HepG2 (cell line): ENCODE data around the gene SNX3. TPM values are rescaled to one million over a fixed set of nuclear protein-coding genes. Genes with fewer than 3 reads are reported as not detected.

Experiments
- ATAC-seq: fragments of 200-7000 bp; cut with Tn5 transposase; 3 replicates; pipeline ENCODE4 v1.9.1; 2020; ENCODE audit warnings: mild to moderate bottlenecking, moderate library complexity
- BruUV-seq: library from RNA; stranded (reverse); fragments of 400-500 nt; replicated peaks from 2 replicates; lab custom pipeline; 2021; lab: Mats Ljungman, UMichigan
- CTCF ChIA-PET: fragments of 300-600 bp; formaldehyde crosslinking; extraction: SDS; loops from one replicate; lab custom pipeline; 2021; ENCODE audit warnings: low total read pairs, inconsistent platforms, low intra/inter-chr PET ratio; lab: Yijun Ruan, JAX
- POLR2A ChIA-PET: fragments of 350-600 bp; sonication (Branson Sonifier 250); formaldehyde crosslinking; loops from one replicate; lab custom pipeline; 2020; ENCODE audit warnings: antibody characterized with exemption, inconsistent platforms; lab: Yijun Ruan, JAX
- DNase-seq: peaks from one replicate; pipeline ENCODE4 v3.0.0-alpha.2; 2015; ENCODE audit warnings: low spot score
- FAIRE-seq: peaks from 3 replicates; lab custom pipeline; 2011; peaks lifted over from hg19 to GRCh38; lab: Jason Lieb, UNC
- H2AFZ ChIP-seq: one replicate; pipeline ENCODE4 v1.6.1; 2011; ENCODE audit warnings: low read length, inconsistent platforms
- H3K27ac ChIP-seq: fragments of 300-600 bp; 3 replicates; pipeline ENCODE4 v1.8.0; 2011; ENCODE audit warnings: mixed run types, mild to moderate bottlenecking, mixed read lengths, low read length, inconsistent platforms; ENCODE audit not compliant: insufficient read depth; ENCODE audit errors: extremely low read length
- H3K27me3 ChIP-seq, 2 experiments: fragments of 200-600 bp in 1 of 2; 2 replicates in 1 of 2; 3 replicates in 1 of 2; pipeline versions ENCODE4 v1.6.0 to v1.8.0; 2011; ENCODE audit warnings: low read length in 2 of 2, mild to moderate bottlenecking in 2 of 2, moderate library complexity in 2 of 2, inconsistent platforms in 1 of 2; ENCODE audit not compliant: insufficient read depth in 2 of 2, control insufficient read depth in 1 of 2
- H3K36me3 ChIP-seq, 2 experiments: fragments of 200-600 bp in 1 of 2; replicated peaks in 1 of 2; 2 replicates in 1 of 2; 3 replicates in 1 of 2; pipeline versions ENCODE4 v1.5.1 to v1.8.0; 2011; ENCODE audit warnings: low read length in 2 of 2, inconsistent platforms in 1 of 2; ENCODE audit not compliant: insufficient read depth in 2 of 2, control insufficient read depth in 1 of 2
- H3K4me1 ChIP-seq: 2 replicates; pipeline ENCODE4 v1.5.1; 2012; ENCODE audit warnings: low read length, inconsistent platforms; ENCODE audit not compliant: insufficient read depth
- H3K4me2 ChIP-seq: 2 replicates; pipeline ENCODE4 v1.6.0; 2011; ENCODE audit warnings: low read depth, low read length, inconsistent platforms
- H3K4me3 ChIP-seq, 3 experiments: fragments of 200-600 bp in 1 of 3; sonication (generic), shearing (Covaris generic) in 1 of 3; replicated peaks in 1 of 3; 2 replicates each; pipeline ENCODE4 v1.5.1; 2011 to 2016; ENCODE audit warnings: low read length in 3 of 3, inconsistent platforms in 2 of 3, low read depth in 2 of 3, mild to moderate bottlenecking in 2 of 3, control low read depth in 1 of 3, mixed read lengths in 1 of 3; ENCODE audit not compliant: insufficient read depth in 1 of 3
- H3K79me2 ChIP-seq: one replicate; pipeline ENCODE4 v1.6.1; 2011; ENCODE audit warnings: low read length, inconsistent platforms; ENCODE audit not compliant: insufficient read depth
- H3K9ac ChIP-seq: 2 replicates; pipeline ENCODE4 v1.6.0; 2011; ENCODE audit warnings: mild to moderate bottlenecking, low read depth, low read length, inconsistent platforms; ENCODE audit not compliant: insufficient read depth
- H3K9me3 ChIP-seq: 2 replicates; pipeline ENCODE4 v1.5.1; 2012; ENCODE audit warnings: mild to moderate bottlenecking, low read length
- H4K20me1 ChIP-seq: 2 replicates; pipeline ENCODE4 v1.6.0; 2011; ENCODE audit warnings: inconsistent platforms, mild to moderate bottlenecking, low read length, moderate library complexity; ENCODE audit not compliant: insufficient read depth
- CSRNP1 ChIP-seq: sonication (generic); formaldehyde crosslinking; IDR thresholded peaks from 2 replicates; pipeline ENCODE4 v1.8.1; 2023; ENCODE audit warnings: mild to moderate bottlenecking, missing genetic modification reagents
- DMAP1 ChIP-seq: IDR thresholded peaks from 2 replicates; pipeline ENCODE4 v1.6.1; 2016
- GTF3A ChIP-seq: sonication (generic); formaldehyde crosslinking; conservative IDR thresholded peaks from 2 replicates; pipeline ENCODE4 v1.4.0; 2020; ENCODE audit warnings: mild to moderate bottlenecking, missing genetic modification reagents
- MAZ ChIP-seq, 2 experiments: sonication (generic) in 1 of 2; formaldehyde crosslinking in 1 of 2; IDR thresholded peaks; 2 replicates each; pipeline versions ENCODE4 v1.5.0 to v1.6.1; 2012 to 2020; ENCODE audit warnings: low read depth in 2 of 2, mild to moderate bottlenecking in 2 of 2, borderline replicate concordance in 1 of 2, improper control_type of control experiment in 1 of 2, low read length in 1 of 2, missing genetic modification reagents in 1 of 2, moderate library complexity in 1 of 2
- MED13 ChIP-seq: sonication (generic); formaldehyde crosslinking; IDR thresholded peaks from 2 replicates; pipeline ENCODE4 v1.5.0; 2020; ENCODE audit warnings: missing genetic modification reagents
- THYN1 ChIP-seq: sonication (generic); formaldehyde crosslinking; IDR thresholded peaks from 2 replicates; pipeline ENCODE4 v1.8.1; 2023; ENCODE audit warnings: low read depth, mild to moderate bottlenecking, moderate library complexity, missing genetic modification reagents, borderline replicate concordance
- ZBTB7B ChIP-seq: sonication (generic); formaldehyde crosslinking; IDR thresholded peaks from 2 replicates; pipeline ENCODE4 v1.4.0; 2020; ENCODE audit warnings: missing genetic modification reagents
- ZMYM4 ChIP-seq: sonication (generic); formaldehyde crosslinking; IDR thresholded peaks from 2 replicates; pipeline ENCODE4 v1.8.1; 2023; ENCODE audit warnings: mild to moderate bottlenecking, missing genetic modification reagents
- ZNF224 ChIP-seq: sonication (generic); formaldehyde crosslinking; IDR thresholded peaks from 2 replicates; pipeline ENCODE4 v1.5.0; 2020; ENCODE audit warnings: mild to moderate bottlenecking, missing genetic modification reagents
- ZNF761 ChIP-seq: sonication (generic); formaldehyde crosslinking; conservative IDR thresholded peaks from 2 replicates; pipeline ENCODE4 v1.4.0; 2020; ENCODE audit warnings: mild to moderate bottlenecking, missing genetic modification reagents
- ZSCAN5A ChIP-seq: sonication (generic); formaldehyde crosslinking; IDR thresholded peaks from 2 replicates; pipeline ENCODE4 v1.8.0; 2022; ENCODE audit warnings: mild to moderate bottlenecking, missing genetic modification reagents, borderline replicate concordance
- WGBS: methylation state at CpG from one replicate; pipeline ENCODE4 v1.1.6; 2017; ENCODE audit warnings: low lambda C conversion rate; 5-methylcytosine and 5-hydroxymethylcytosine counted together
- in situ Hi-C: cut with HindIII; loops from 2 replicates; pipeline ENCODE4 v1.10.0; 2017; ENCODE audit warnings: low pct_unique_long_range_greater_than_20kb; ENCODE audit not compliant: extremely low pct_ligation_motif_present
- intact Hi-C: fragments of 100-400 bp; cut with micrococcal nuclease; formaldehyde crosslinking; loops from one replicate; pipeline ENCODE4 v1.10.0; 2022; ENCODE audit not compliant: unreplicated experiment
- polyA plus RNA-seq, 8 experiments: library from polyadenylated mRNA; depleted of rRNA in 3 of 8; stranded (reverse) in 7 of 8; unstranded in 1 of 8; fragments of >200 nt; fragmentation: Illumina TruSeq in 4 of 8; extraction: Trizol in 4 of 8; gene quantifications; 2 replicates each; pipeline versions ENCODE4 v1.2.1 to v1.2.3, GENCODE V29; 2011 to 2016; ENCODE audit warnings: low read depth in 4 of 8, missing spikeins in 1 of 8, mixed read lengths in 1 of 8; ENCODE audit not compliant: insufficient read depth in 1 of 8
- total RNA-seq, 5 experiments: library from RNA; depleted of rRNA; stranded (reverse); fragments of >200 nt; fragmentation: Illumina TruSeq; extraction: Trizol; gene quantifications; 2 replicates each; pipeline ENCODE4 v1.2.3, GENCODE V29; 2016; ENCODE audit warnings: low read depth in 1 of 5

SNX3 gene
- total and polyA plus RNA-seq, 2 of the 13 experiments (the other 11 are each of a cell fraction or from before 2014, with no cell fraction given), result 84.9 to 226 TPM

GRCh38 chr6:108253241-108253640 is 7.6 kb downstream of the SNX3 start:
- ATAC-seq (no peak), FAIRE-seq (no peak), DNase-seq (no peak)
- Histone ChIP-seq H3K4me1 (peaks cover 35% of the 10 kb centered on the region), H3K27ac (no peak overlapping the region), H3K36me3 (peaks cover 2 to 6% of the 10 kb centered on the region in 2 experiments; a peak in 2 of 5 replicates), H3K9ac (no peak overlapping the region), H3K79me2 (peaks cover 77% of the 10 kb centered on the region), H3K9me3 (no peaks in the 10 kb centered on the region), H3K4me3 (no peak overlapping the region), H3K4me2 (no peak overlapping the region), H3K27me3 (no peaks in the 10 kb centered on the region), H4K20me1 (0 out of 2 replicates have a peak, but pooled peaks cover 2% of the 10 kb centered on the region), H2AFZ (no peak overlapping the region)
- BruUV-seq, result no TSS peak
- WGBS, result 95% methylated on average over 1 of the region's 1 CpG
- intact Hi-C loops, result no loop called here
- in situ Hi-C loops, result no loop called here
- CTCF ChIA-PET, result no interaction called here
- POLR2A ChIA-PET, result no interaction called here
- TF ChIP-seq ZNF224 (no peak), ZNF761 (CRISPR knock-in tag) (no peak), THYN1 (CRISPR knock-in tag) (no peak), ZSCAN5A (CRISPR knock-in tag) (no peak), GTF3A (CRISPR knock-in tag) (no peak), MED13 (CRISPR knock-in tag) (no peak), MAZ (IDR thresholded peaks at IDR 0.05; ENCODE audit: borderline replicate concordance, low read depth, low read length) (no peak), MAZ (CRISPR knock-in tag; IDR thresholded peaks at IDR 0.05; ENCODE audit: low read depth) (no peak), ZMYM4 (CRISPR knock-in tag) (no peak), ZBTB7B (CRISPR knock-in tag) (no peak), CSRNP1 (no peak), DMAP1 (no peak)
